ENCODE measurements around the gene TBXAS1.
"Not testable (repeated sequence)": the region's sequence is repeated elsewhere in the genome, so short reads cannot be mapped to it uniquely, and the experiment has no call there.

The TBXAS1 gene

GRCh38 chr7:139893999-139894398 is 64.9 kb downstream of the TBXAS1 start:
- no peak for DNase-seq

GRCh38 chr7:139895141-139895829 is 66.2 kb downstream of the TBXAS1 start:
- no peak for DNase-seq

DNA sequence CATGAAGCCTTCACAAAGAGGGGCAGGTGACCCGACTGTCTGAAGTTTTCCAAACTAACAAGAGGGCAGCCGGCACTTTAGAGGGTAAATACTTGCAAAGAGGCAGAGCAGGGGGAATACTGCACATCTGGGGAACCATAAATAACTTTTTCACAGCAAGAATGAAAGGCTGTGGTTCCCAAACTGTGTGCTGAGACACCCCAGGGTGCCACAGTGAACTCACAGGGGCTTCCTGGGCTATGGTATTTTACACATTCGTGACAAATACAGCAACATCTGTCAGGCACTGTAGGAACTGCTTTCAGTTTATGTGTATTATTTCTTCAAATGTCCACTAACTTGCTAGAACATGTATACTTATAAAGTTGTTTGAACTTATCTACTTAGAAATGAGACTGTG is 67.2 kb downstream of the TBXAS1 start:
- DNase-seq, result no peak

DNA sequence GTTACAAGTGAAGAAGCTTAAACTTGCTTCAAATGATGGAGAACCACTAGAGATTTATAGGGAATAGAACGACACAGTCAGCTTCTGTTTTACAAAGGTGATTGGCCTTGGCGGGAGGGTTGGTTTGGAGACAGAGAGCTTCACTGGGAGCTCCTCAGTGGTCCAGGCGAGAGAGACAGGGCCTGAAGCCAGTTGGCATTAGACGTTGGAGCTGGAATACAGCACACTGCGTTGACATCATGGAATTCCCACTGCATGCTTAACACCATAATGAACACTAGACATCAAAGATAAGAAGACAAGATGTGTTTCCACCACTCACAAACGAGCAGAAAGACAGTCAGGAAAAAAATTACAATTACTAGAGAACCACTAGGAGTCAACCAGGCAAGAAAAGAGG is 67.8 kb downstream of the TBXAS1 start:
- no peak for DNase-seq

DNA sequence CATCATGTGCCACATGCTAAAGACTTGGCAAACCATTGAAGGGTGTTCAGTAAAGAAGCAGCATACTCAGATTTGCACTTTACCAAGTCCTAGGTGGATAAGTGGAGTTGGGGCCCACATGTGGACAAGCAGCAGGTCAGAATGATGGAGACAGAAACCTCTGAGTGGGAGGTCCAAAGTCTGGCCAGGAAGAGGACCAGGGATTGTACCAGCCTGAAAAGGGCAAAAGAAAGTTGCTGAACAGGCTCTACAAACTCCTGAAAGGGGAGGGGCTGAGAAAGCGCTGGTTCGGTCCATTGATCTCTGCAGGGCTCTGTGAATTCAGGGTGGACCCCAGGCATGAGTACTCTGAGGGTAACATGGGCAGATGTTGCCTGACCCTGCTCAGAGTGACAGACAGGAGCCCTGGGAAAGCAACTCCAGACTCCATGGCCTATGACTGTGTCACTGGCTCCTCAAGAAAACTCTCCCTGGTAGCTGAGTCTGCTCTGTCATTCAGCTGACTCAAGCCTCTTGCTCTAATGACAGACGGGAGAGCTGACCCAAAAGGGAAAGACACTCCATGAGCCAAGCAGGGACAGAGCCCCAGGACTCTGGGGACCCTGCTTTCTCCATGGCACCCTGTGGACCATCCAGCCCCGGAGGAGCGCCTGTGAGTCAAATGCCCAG is 68.5 kb downstream of the TBXAS1 start:
- DNase-seq, result no peak

- DNase-seq, result no peak
Measured at GRCh38 chr7:139898483-139898882, 69.4 kb downstream of the TBXAS1 start.

DNA sequence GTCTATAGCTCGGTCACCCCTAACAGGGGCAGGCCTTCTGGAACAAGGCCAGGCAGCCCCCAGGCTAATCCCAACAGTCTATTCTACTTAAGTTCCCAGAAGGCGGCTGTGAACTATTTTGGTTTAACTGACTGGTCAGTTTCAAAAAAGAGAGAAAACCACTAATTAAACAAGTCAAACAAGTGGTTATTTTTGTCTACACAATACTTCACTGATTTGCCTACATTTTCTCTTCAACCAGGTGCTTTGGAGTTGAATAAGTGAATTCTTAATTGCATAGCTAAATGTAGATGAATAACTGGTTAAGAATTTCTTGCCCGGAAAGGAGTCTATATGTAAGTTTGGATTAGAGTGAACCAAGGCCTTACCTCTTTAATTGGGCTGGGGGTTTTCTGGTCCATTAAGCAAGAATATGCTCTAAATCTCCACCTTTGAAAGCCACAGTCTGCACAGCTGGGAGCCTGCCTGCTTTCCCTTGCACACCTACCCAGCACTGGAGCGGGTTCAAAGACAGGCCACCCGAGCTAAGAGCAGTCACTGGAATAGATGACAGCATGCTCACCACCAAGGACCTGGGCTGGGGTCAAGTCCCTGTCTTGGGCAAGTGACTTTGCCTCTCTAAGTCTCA is 70.4 kb downstream of the TBXAS1 start:
- no peak for DNase-seq

- DNase-seq, result no peak
Measured at GRCh38 chr7:139900326-139900725, 71.3 kb downstream of the TBXAS1 start.

- no peak for DNase-seq
Measured at GRCh38 chr7:139901056-139901795, 72.2 kb downstream of the TBXAS1 start.

- DNase-seq, result no peak
Measured at GRCh38 chr7:139901901-139902300, 72.8 kb downstream of the TBXAS1 start.

DNA sequence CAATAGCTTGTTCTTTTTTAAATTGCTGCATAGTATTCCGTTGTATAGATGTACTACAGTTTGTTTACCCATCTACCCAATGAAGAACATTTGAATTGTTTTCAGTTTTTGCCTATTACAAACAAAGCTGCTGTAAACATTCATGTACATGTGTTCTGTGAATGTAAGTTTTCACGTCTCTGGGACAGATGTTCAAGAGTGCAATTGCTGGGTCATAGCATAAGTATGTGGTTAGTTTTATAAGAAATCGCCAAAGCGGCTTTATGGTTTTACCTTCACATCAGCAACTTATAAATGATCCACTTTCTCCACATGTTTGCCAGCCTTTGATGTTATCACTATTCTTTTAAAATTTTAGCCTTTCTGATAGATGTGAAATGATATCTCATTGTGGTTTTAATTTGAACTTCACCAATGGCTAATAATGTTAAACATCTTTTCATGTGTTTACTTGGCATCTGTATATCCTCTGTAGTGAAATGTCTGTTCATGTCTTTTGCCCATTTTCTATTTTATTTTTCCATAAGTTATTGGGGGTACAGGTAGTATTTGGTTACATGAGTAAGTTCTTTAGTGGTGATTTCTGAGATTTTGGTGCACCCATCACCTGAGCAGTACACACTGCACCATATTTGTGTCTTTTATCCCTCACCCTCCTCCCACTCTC is 73.5 kb downstream of the TBXAS1 start:
- no peak for DNase-seq

DNA sequence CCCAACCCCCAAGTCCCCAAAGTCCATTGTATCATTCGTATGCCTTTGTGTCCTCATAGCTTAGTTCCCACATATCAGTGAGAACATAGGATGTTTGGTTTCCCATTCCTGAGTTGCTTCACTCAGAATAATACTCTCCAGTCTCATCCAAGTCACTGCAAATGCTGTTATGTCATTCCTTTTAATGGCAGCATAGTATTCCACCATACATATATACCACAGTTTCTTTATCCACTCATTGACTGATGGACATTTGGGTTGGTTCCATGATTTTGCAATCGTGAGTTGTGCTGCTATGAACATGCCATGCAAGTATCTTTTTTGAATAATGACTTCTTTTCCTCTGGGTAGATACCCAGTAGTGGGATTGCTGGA is 74.0 kb downstream of the TBXAS1 start:
- not testable (repeated sequence) for DNase-seq

- no peak for DNase-seq
Measured at GRCh38 chr7:139906879-139907278, 77.8 kb downstream of the TBXAS1 start.

DNA sequence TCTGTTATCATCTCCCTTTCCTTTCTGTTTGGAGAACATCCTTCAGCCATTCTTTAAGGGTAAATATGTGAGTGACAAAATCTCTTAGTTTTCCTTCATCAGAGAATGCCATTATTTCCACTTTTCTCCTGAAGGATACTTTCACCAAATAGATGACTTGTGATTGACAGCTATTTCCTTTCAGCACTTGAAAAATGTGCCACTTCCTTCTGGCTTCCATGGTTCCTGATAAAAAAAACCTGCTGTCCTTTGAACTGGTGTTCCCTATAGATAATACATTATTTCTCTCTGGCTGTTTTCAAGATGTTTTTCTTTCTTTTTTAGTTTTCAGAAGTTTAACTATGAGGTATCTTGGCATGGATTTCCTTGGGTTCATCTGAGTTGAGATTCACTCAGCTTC is 79.7 kb downstream of the TBXAS1 start:
- no peak for DNase-seq

DNA sequence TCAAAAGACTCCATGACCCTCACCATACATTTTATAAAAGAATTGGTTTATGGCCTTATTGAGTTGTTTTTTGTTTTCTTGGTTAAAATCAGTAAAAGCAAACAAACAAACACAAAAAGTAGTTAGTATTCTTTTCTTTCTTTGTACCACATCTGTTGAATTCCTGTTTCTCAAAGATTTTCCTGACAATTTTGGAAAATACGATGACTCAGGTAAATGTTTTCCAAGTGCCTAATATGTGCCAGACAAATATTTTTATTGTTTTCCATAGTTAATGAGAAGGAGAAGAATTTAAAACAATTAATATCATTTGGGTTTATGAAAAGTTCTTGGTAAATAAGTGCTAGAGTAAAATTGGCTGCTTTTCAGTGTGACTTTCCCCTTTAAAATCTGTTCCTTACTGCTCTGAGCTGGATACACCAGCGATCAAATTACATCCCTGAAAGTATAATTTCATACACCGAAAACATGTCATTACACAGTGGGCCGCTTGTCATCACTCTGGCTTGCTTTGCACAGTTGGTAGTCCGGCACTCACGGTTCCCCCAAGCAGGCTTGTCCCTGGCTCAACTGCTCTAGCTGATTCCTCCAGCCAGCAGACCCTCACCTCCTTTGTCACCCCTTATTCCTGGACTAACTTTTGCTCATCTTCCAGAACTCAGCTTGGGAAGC is 80.5 kb downstream of the TBXAS1 start:
- no peak for DNase-seq

GRCh38 chr7:139913021-139913844 is 84.2 kb downstream of the TBXAS1 start:
- no peak for DNase-seq

DNA sequence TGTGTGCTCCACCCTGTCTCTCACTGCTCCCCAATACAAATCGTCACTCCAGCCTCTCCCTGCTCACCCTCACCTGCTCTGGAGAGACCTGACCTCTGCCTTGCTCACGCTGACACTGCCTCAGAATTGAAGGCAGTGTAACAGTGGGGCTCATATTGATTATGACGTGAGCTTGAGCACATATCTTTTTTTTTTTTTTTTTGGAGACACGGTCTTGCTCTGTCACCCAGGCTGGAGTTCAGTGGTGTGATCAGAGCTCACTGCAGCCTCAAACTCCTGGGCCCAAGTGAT is 84.7 kb downstream of the TBXAS1 start:
- DNase-seq, result no peak

- DNase-seq, result no peak
Measured at GRCh38 chr7:139914306-139915267, 85.5 kb downstream of the TBXAS1 start.

DNA sequence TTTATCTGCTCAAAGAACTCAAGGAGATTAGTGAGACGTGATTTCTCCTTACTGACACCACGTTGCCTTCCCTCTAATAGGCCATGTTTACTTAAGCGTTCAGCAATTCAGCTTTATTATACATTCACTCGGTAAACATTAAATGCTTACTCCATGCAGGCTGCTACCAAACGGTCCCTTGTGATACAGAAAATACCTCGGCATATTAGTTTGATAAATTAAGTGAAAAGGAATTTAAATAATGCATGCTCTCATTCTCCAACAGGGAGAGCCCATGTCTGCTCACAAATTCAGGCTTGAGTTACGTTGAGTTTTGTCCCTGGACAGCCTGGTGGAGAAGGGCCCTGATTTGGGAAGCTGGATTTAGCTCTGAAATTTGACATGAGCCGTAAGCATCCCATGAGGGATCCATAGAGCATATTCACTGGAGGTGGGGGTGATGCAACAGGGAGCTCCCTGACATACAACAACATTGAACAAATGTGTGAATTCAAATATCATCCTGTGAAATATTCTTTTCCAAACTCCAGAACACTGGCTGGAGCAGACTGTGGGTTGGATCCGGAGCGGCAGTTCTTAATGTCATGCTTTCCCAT is 86.3 kb downstream of the TBXAS1 start:
- no peak for DNase-seq
